PC-3 (cell line): ENCODE data around the gene PITPNM3. TPM values are rescaled to one million over a fixed set of nuclear protein-coding genes. Genes with fewer than 3 reads are reported as not detected.

Experiments
- ATAC-seq: fragments of 200-7000 bp; cut with Tn5 transposase; 2 replicates; pipeline ENCODE4 v1.9.1; 2020; ENCODE audit warnings: mild to moderate bottlenecking, moderate library complexity
- BruUV-seq: library from RNA; stranded (reverse); fragments of 400-500 nt; replicated peaks from 2 replicates; lab custom pipeline; 2021; lab: Mats Ljungman, UMichigan
- CTCF ChIA-PET: fragments of 300-600 bp; sonication (Branson Sonifier 250); formaldehyde crosslinking; loops from one replicate; lab custom pipeline; 2022; ENCODE audit warnings: antibody characterized with exemption; lab: Charles Lee
- POLR2A ChIA-PET: fragments of 300-600 bp; sonication (Branson Sonifier 250); formaldehyde crosslinking; loops from one replicate; lab custom pipeline; 2022; ENCODE audit warnings: antibody characterized with exemption; ENCODE audit not compliant: unreplicated experiment; lab: Charles Lee
- DNase-seq: peaks from one replicate; pipeline ENCODE4 v3.0.0-alpha.2; 2015
- H2AFZ ChIP-seq: fragments of 300-600 bp; sonication (generic); 2 replicates; pipeline ENCODE4 v1.6.0; 2016; ENCODE audit warnings: antibody characterized with exemption, low read length
- H3F3A ChIP-seq: fragments of 300-600 bp; sonication (generic); one replicate; pipeline ENCODE4 v1.6.0; 2017; ENCODE audit warnings: antibody characterized with exemption, low read length, control low read depth, mild to moderate bottlenecking; ENCODE audit not compliant: unreplicated experiment
- H3K27ac ChIP-seq: fragments of 300-600 bp; sonication (generic); 2 replicates; pipeline ENCODE4 v1.5.1; 2016; ENCODE audit warnings: mild to moderate bottlenecking, low read length
- H3K27me3 ChIP-seq: fragments of 300-600 bp; sonication (generic); 2 replicates; pipeline ENCODE4 v1.6.1; 2016; ENCODE audit warnings: low read length, mixed read lengths
- H3K36me3 ChIP-seq: fragments of 300-600 bp; sonication (generic); 2 replicates; pipeline ENCODE4 v1.6.1; 2016; ENCODE audit warnings: low read depth, mixed run types, low read length, mixed read lengths
- H3K4me1 ChIP-seq: fragments of 300-600 bp; sonication (generic); 2 replicates; pipeline ENCODE4 v1.5.1; 2016; ENCODE audit warnings: low read length; ENCODE audit not compliant: insufficient read depth
- H3K4me2 ChIP-seq: fragments of 300-600 bp; sonication (generic); 2 replicates; pipeline ENCODE4 v1.6.0; 2016; ENCODE audit warnings: low read length
- H3K4me3 ChIP-seq: fragments of 300-600 bp; sonication (generic); 2 replicates; pipeline ENCODE4 v1.5.1; 2016; ENCODE audit warnings: mild to moderate bottlenecking, low read length, mixed read lengths
- H3K79me2 ChIP-seq: fragments of 300-600 bp; sonication (generic); 2 replicates; pipeline ENCODE4 v1.6.1; 2017; ENCODE audit warnings: low read length, mixed read lengths
- H3K9ac ChIP-seq: fragments of 300-600 bp; sonication (generic); 2 replicates; pipeline ENCODE4 v1.6.0; 2016; ENCODE audit warnings: mild to moderate bottlenecking, low read length
- H3K9me2 ChIP-seq: fragments of 300-600 bp; sonication (generic); replicated peaks from 2 replicates; pipeline ENCODE4 v1.6.1; 2016; ENCODE audit warnings: mixed run types, low read length, mixed read lengths
- H3K9me3 ChIP-seq: fragments of 300-600 bp; sonication (generic); 2 replicates; pipeline ENCODE4 v1.6.1; 2016; ENCODE audit warnings: low read length, mixed read lengths
- H4K20me1 ChIP-seq: fragments of 300-600 bp; sonication (generic); 2 replicates; pipeline ENCODE4 v1.6.1; 2016; ENCODE audit warnings: low read length, mixed read lengths
- CTCF ChIP-seq: fragments of 300-600 bp; sonication (generic); conservative IDR thresholded peaks from 2 replicates; pipeline ENCODE4 v1.5.1; 2017; ENCODE audit warnings: antibody characterized with exemption, low read depth, mild to moderate bottlenecking, low read length
- EZH2 ChIP-seq: fragments of 300-600 bp; sonication (generic); IDR thresholded peaks from one replicate; pipeline ENCODE4 v1.6.1; 2017; ENCODE audit warnings: antibody characterized with exemption, mild to moderate bottlenecking, low read length; ENCODE audit not compliant: unreplicated experiment
- EZH2phosphoT487 ChIP-seq: fragments of 300-600 bp; sonication (generic); IDR thresholded peaks from 2 replicates; pipeline ENCODE4 v1.6.1; 2018; ENCODE audit warnings: mild to moderate bottlenecking, antibody characterized with exemption, low read length, borderline replicate concordance
- intact Hi-C: fragments of 100-400 bp; cut with micrococcal nuclease; formaldehyde crosslinking; loops from 2 replicates; pipeline ENCODE4 v1.9.0; 2023
- total RNA-seq: library from RNA; depleted of rRNA; stranded (reverse); fragments of >200 nt; gene quantifications from 2 replicates; pipeline ENCODE4 v1.2.3, GENCODE V29; 2014

Gene PITPNM3
- total RNA-seq, 1 experiment from 2014 or later: 7.1 TPM

GRCh38 chr17:6551869-6552531 lies 4.4 kb downstream of the PITPNM3 start:
- POLR2A ChIA-PET: no interaction called here
- Histone ChIP-seq H3K4me1 (peaks cover 60% of the 10 kb centered on the region), H3K9ac (peak overlapping the region; percentile 81), H3K9me3 (no peaks in the 10 kb centered on the region), H3K4me2 (peak overlapping the region; percentile 85), H3K4me3 (peak overlapping the region; percentile 52), H3K9me2 (no peaks in the 10 kb centered on the region), H3K36me3 (no peaks in the 10 kb centered on the region), H4K20me1 (no peaks in the 10 kb centered on the region), H3K79me2 (peaks cover 13% of the 10 kb centered on the region; the same call in 1 of the 2 replicates), H3K27me3 (no peaks in the 10 kb centered on the region), H2AFZ (peak overlapping the region; percentile 54; the same call in 1 of the 2 replicates), H3F3A (no peaks in the 10 kb centered on the region), H3K27ac (peak overlapping the region; percentile 100)
- CTCF ChIA-PET: no interaction called here
- TF ChIP-seq CTCF (no peak), EZH2phosphoT487 (no peak), EZH2 (no peak)
- BruUV-seq: no TSS peak
- intact Hi-C loops: loop anchor here (5.0 kb wide), 1 partner anchor 45 kb away; no protein-coding TSS in a partner anchor
- DNase-seq (peak; percentile 90), ATAC-seq (peak; percentile 25)

GRCh38 chr17:6551356-6551755 lies 5.0 kb downstream of the PITPNM3 start:
- ATAC-seq (peak; percentile 8; the same call in 1 of the 2 replicates), DNase-seq (peak; percentile 88)
- intact Hi-C loops: loop anchor here (5.0 kb wide), 1 partner anchor 44 kb away; no protein-coding TSS in a partner anchor
- Histone ChIP-seq H3K27ac (peak overlapping the region; percentile 100), H4K20me1 (no peaks in the 10 kb centered on the region), H3K9me3 (no peaks in the 10 kb centered on the region), H3K79me2 (peaks cover 13% of the 10 kb centered on the region; the same call in 1 of the 2 replicates), H3K4me3 (no peak overlapping the region), H3K27me3 (no peaks in the 10 kb centered on the region), H3K36me3 (no peaks in the 10 kb centered on the region), H3F3A (no peaks in the 10 kb centered on the region), H3K4me1 (peaks cover 60% of the 10 kb centered on the region), H3K9me2 (no peaks in the 10 kb centered on the region), H3K4me2 (peak overlapping the region; percentile 85; the same call in 1 of the 2 replicates), H2AFZ (no peak overlapping the region), H3K9ac (peak overlapping the region; percentile 81)
- TF ChIP-seq EZH2: no peak
- TF ChIP-seq EZH2phosphoT487: no peak
- no peak for TF ChIP-seq CTCF
- ChIA-PET POLR2A (no interaction called here), CTCF (no interaction called here)
- BruUV-seq: no TSS peak
